Activated CD8-positive, alpha-beta T cell treated with anti-CD3 and anti-CD28 coated beads, Interleukin-2, amount 10 ng/mL, durations not matched to agents 7 days and 5 days (primary cell): Measurements from ENCODE around the gene RAB17. TPM values are rescaled to one million over a fixed set of nuclear protein-coding genes. Genes with fewer than 3 reads are reported as not detected.

Experiments used
- ATAC-seq: fragments of 150-1000 bp; cut with Tn5 transposase; one replicate; pipeline ENCODE4 v1.10.0; 2021; ENCODE audit warnings: moderate library complexity
- CTCF ChIA-PET: fragments of 350-600 bp; sonication (Branson Sonifier 250); formaldehyde crosslinking; loops from one replicate; lab custom pipeline; 2021; ENCODE audit warnings: antibody characterized with exemption; lab: Charles Lee
- POLR2A ChIA-PET: fragments of 350-600 bp; sonication (Branson Sonifier 250); formaldehyde crosslinking; loops from one replicate; lab custom pipeline; 2021; ENCODE audit warnings: antibody characterized with exemption; lab: Charles Lee
- DNase-seq: peaks from one replicate; pipeline ENCODE4 v3.0.0-alpha.2; 2020
- H3K27ac Mint-ChIP-seq: one replicate; pipeline ENCODE4 v1.8.0; 2021; ENCODE audit warnings: mild to moderate bottlenecking, mixed read lengths
- H3K27me3 Mint-ChIP-seq: one replicate; pipeline ENCODE4 v1.8.0; 2021; ENCODE audit warnings: low read depth, mixed read lengths
- H3K36me3 Mint-ChIP-seq: one replicate; pipeline ENCODE4 v1.8.0; 2021; ENCODE audit warnings: low read depth, mixed read lengths
- H3K4me1 Mint-ChIP-seq: one replicate; pipeline ENCODE4 v1.8.0; 2021; ENCODE audit warnings: low read depth, mixed read lengths
- H3K4me3 Mint-ChIP-seq: one replicate; pipeline ENCODE4 v1.8.0; 2021; ENCODE audit warnings: mild to moderate bottlenecking, mixed read lengths
- H3K9me3 Mint-ChIP-seq: one replicate; pipeline ENCODE4 v1.8.0; 2022; ENCODE audit warnings: mixed read lengths; ENCODE audit not compliant: insufficient read depth
- total RNA-seq, 2 experiments: library from RNA; stranded (reverse); gene quantifications; one replicate each; pipeline ENCODE4 v1.2.3, GENCODE V29; 2021

RAB17 gene
- total RNA-seq, 2 experiments from 2014 or later, result 0.16 to 0.61 TPM

- no peak overlapping the region for H3K27ac Mint-ChIP-seq
- CTCF ChIA-PET, result interaction anchor here (1.3 kb wide), 1 partner anchor 113 kb away, joined by 3 read pairs; no protein-coding TSS in a partner anchor
- no peak overlapping the region for H3K4me3 Mint-ChIP-seq
- H3K36me3 Mint-ChIP-seq, result no peaks in the 10 kb centered on the region
- ATAC-seq (no peak), DNase-seq (no peak)
- peaks cover 9% of the 10 kb centered on the region for H3K9me3 Mint-ChIP-seq
- POLR2A ChIA-PET, result interaction anchor here (0.9 kb wide), 1 partner anchor 109 kb away, joined by 4 read pairs; no protein-coding TSS in a partner anchor
- peaks cover 10% of the 10 kb centered on the region for H3K4me1 Mint-ChIP-seq
- peaks cover 46% of the 10 kb centered on the region for H3K27me3 Mint-ChIP-seq
These were observed 39.9 kb upstream of the RAB17 start for GRCh38 chr2:237630216-237631000.

- H3K4me1 Mint-ChIP-seq, result peaks cover 10% of the 10 kb centered on the region
- no peak overlapping the region for H3K4me3 Mint-ChIP-seq
- CTCF ChIA-PET, result no interaction called here
- H3K36me3 Mint-ChIP-seq, result no peaks in the 10 kb centered on the region
- H3K27me3 Mint-ChIP-seq, result peaks cover 48% of the 10 kb centered on the region
- no peak for DNase-seq
- no peak overlapping the region for H3K27ac Mint-ChIP-seq
- no peak for ATAC-seq
- peaks cover 3% of the 10 kb centered on the region for H3K9me3 Mint-ChIP-seq
- POLR2A ChIA-PET, result interaction anchor here (0.9 kb wide), 1 partner anchor 109 kb away, joined by 4 read pairs; no protein-coding TSS in a partner anchor
These were observed 39.2 kb upstream of the RAB17 start for GRCh38 chr2:237629739-237630138.

GRCh38 chr2:237629188-237629534 lies 38.6 kb upstream of the RAB17 start:
- ChIA-PET POLR2A (interaction anchor here (0.9 kb wide), 1 partner anchor 110 kb away, joined by 4 read pairs; no protein-coding TSS in a partner anchor), CTCF (no interaction called here)
- H3K27me3 Mint-ChIP-seq, result peaks cover 51% of the 10 kb centered on the region
- H3K9me3 Mint-ChIP-seq, result no peaks in the 10 kb centered on the region
- H3K27ac Mint-ChIP-seq, result no peak overlapping the region
- DNase-seq (no peak), ATAC-seq (no peak)
- no peaks in the 10 kb centered on the region for H3K36me3 Mint-ChIP-seq
- no peak overlapping the region for H3K4me3 Mint-ChIP-seq
- peaks cover 10% of the 10 kb centered on the region for H3K4me1 Mint-ChIP-seq

- peaks cover 54% of the 10 kb centered on the region for H3K27me3 Mint-ChIP-seq
- H3K36me3 Mint-ChIP-seq, result no peaks in the 10 kb centered on the region
- peaks cover 10% of the 10 kb centered on the region for H3K4me1 Mint-ChIP-seq
- ChIA-PET CTCF (no interaction called here), POLR2A (no interaction called here)
- DNase-seq (no peak), ATAC-seq (no peak)
- H3K27ac Mint-ChIP-seq, result no peak overlapping the region
- H3K9me3 Mint-ChIP-seq, result no peaks in the 10 kb centered on the region
- H3K4me3 Mint-ChIP-seq, result peak overlapping the region; percentile 65
These were observed 38.0 kb upstream of the RAB17 start for GRCh38 chr2:237628247-237629187.

GRCh38 chr2:237627441-237628246 lies 37.1 kb upstream of the RAB17 start, which contains the start of gene LRRFIP1:
Gene LRRFIP1, plus strand, starts transcription at chr2:237627587. Its CDS starts 58 bp downstream, at chr2:237627645.
- H3K4me1 Mint-ChIP-seq, result peaks cover 10% of the 10 kb centered on the region
- peak within 1 kb of the TSS; percentile 65 for H3K4me3 Mint-ChIP-seq
- H3K9me3 Mint-ChIP-seq, result no peaks in the 10 kb centered on the region
- ChIA-PET POLR2A (no interaction called here), CTCF (no interaction called here)
- DNase-seq (no peak), ATAC-seq (peak; percentile 58)
- no peaks in the 10 kb centered on the region for H3K36me3 Mint-ChIP-seq
- H3K27ac Mint-ChIP-seq, result no peak within 1 kb of the TSS
- peaks cover 59% of the 10 kb centered on the region for H3K27me3 Mint-ChIP-seq

- peaks cover 10% of the 10 kb centered on the region for H3K4me1 Mint-ChIP-seq
- POLR2A ChIA-PET, result interaction anchor here (0.6 kb wide), 1 partner anchor 23 kb away, joined by 4 read pairs; no protein-coding TSS in a partner anchor
- peak; percentile 28 for ATAC-seq
- H3K9me3 Mint-ChIP-seq, result no peaks in the 10 kb centered on the region
- peak overlapping the region; percentile 65 for H3K4me3 Mint-ChIP-seq
- no peaks in the 10 kb centered on the region for H3K36me3 Mint-ChIP-seq
- H3K27me3 Mint-ChIP-seq, result peaks cover 64% of the 10 kb centered on the region
- no peak for DNase-seq
- no peak overlapping the region for H3K27ac Mint-ChIP-seq
- CTCF ChIA-PET, result interaction anchor here (1.0 kb wide), 1 partner anchor 118 kb away, joined by 3 read pairs; no protein-coding TSS in a partner anchor
These were observed 36.4 kb upstream of the RAB17 start for GRCh38 chr2:237626813-237627440.

GRCh38 chr2:237625777-237626176 lies 35.2 kb upstream of the RAB17 start:
- Mint-ChIP-seq H3K36me3 (no peaks in the 10 kb centered on the region), H3K4me3 (no peak overlapping the region), H3K27ac (no peak overlapping the region), H3K4me1 (peaks cover 10% of the 10 kb centered on the region), H3K9me3 (no peaks in the 10 kb centered on the region), H3K27me3 (peaks cover 58% of the 10 kb centered on the region)
- DNase-seq (no peak), ATAC-seq (no peak)
- ChIA-PET POLR2A (no interaction called here), CTCF (interaction anchor here (1.0 kb wide), 1 partner anchor 55 kb away, joined by 4 read pairs; no protein-coding TSS in a partner anchor)

- Mint-ChIP-seq H3K27ac (no peak overlapping the region), H3K9me3 (no peaks in the 10 kb centered on the region), H3K4me1 (peaks cover 8% of the 10 kb centered on the region), H3K4me3 (no peak overlapping the region), H3K36me3 (no peaks in the 10 kb centered on the region), H3K27me3 (peaks cover 57% of the 10 kb centered on the region)
- POLR2A ChIA-PET, result no interaction called here
- CTCF ChIA-PET, result interaction anchor here (1.0 kb wide), 1 partner anchor 54 kb away, joined by 4 read pairs; no protein-coding TSS in a partner anchor
- ATAC-seq (no peak), DNase-seq (no peak)
These were observed 34.7 kb upstream of the RAB17 start for GRCh38 chr2:237625216-237625705.

GRCh38 chr2:237624565-237624964 lies 34.0 kb upstream of the RAB17 start:
- CTCF ChIA-PET, result no interaction called here
- DNase-seq (no peak), ATAC-seq (no peak)
- Mint-ChIP-seq H3K27ac (no peak overlapping the region), H3K4me1 (peaks cover 4% of the 10 kb centered on the region), H3K27me3 (peaks cover 50% of the 10 kb centered on the region), H3K36me3 (no peaks in the 10 kb centered on the region), H3K4me3 (no peak overlapping the region), H3K9me3 (no peaks in the 10 kb centered on the region)
- POLR2A ChIA-PET, result no interaction called here

- CTCF ChIA-PET, result no interaction called here
- Mint-ChIP-seq H3K4me3 (no peak overlapping the region), H3K36me3 (no peaks in the 10 kb centered on the region), H3K9me3 (no peaks in the 10 kb centered on the region), H3K27ac (no peak overlapping the region), H3K4me1 (peaks cover 5% of the 10 kb centered on the region), H3K27me3 (peaks cover 46% of the 10 kb centered on the region)
- no peak for ATAC-seq
- DNase-seq, result no peak
- POLR2A ChIA-PET, result no interaction called here
These were observed 33.2 kb upstream of the RAB17 start for GRCh38 chr2:237623428-237624403.
